OCI-LY7 (cell line): ENCODE data around the gene CLDN16. TPM values are rescaled to one million over a fixed set of nuclear protein-coding genes. Genes with fewer than 3 reads are reported as not detected.

Source experiments
- BruUV-seq: library from RNA; stranded (reverse); fragments of 400-500 nt; replicated peaks from 2 replicates; lab custom pipeline; 2021; lab: Mats Ljungman, UMichigan
- CTCF ChIA-PET: fragments of 300-600 bp; sonication (Branson Sonifier 250); formaldehyde crosslinking; loops from one replicate; lab custom pipeline; 2022; ENCODE audit warnings: antibody characterized with exemption; ENCODE audit not compliant: unreplicated experiment; lab: Charles Lee
- POLR2A ChIA-PET: fragments of 300-600 bp; sonication (Branson Sonifier 250); formaldehyde crosslinking; loops from one replicate; lab custom pipeline; 2022; ENCODE audit warnings: antibody characterized with exemption; lab: Charles Lee
- DNase-seq: peaks from one replicate; pipeline ENCODE4 v3.0.0-alpha.2; 2015; ENCODE audit warnings: low spot score
- H2AFZ ChIP-seq: fragments of 200-600 bp; sonication (generic), shearing (Covaris generic); 2 replicates; pipeline ENCODE4 v1.6.1; 2014; ENCODE audit warnings: mild to moderate bottlenecking, antibody characterized with exemption, low read length, moderate library complexity
- H3K27ac ChIP-seq: fragments of 200-600 bp; sonication (generic); 2 replicates; pipeline ENCODE4 v1.5.1; 2014; ENCODE audit warnings: mixed run types, low read depth, mild to moderate bottlenecking, moderate library complexity, low read length, inconsistent platforms; ENCODE audit not compliant: poor library complexity, severe bottlenecking
- H3K36me3 ChIP-seq: fragments of 200-600 bp; sonication (generic); 2 replicates; pipeline ENCODE4 v1.6.1; 2014; ENCODE audit warnings: mild to moderate bottlenecking, antibody characterized with exemption, low read length, moderate library complexity, mixed read lengths; ENCODE audit not compliant: insufficient read depth
- H3K4me1 ChIP-seq: fragments of 200-600 bp; sonication (generic); 2 replicates; pipeline ENCODE4 v1.5.1; 2014; ENCODE audit warnings: mild to moderate bottlenecking, low read length; ENCODE audit not compliant: insufficient read depth, poor library complexity, severe bottlenecking
- H3K4me2 ChIP-seq: fragments of 200-600 bp; sonication (generic); 2 replicates; pipeline ENCODE4 v1.6.1; 2014; ENCODE audit warnings: mild to moderate bottlenecking, low read length
- H3K4me3 ChIP-seq: fragments of 200-600 bp; sonication (generic); 2 replicates; pipeline ENCODE4 v1.5.1; 2014; ENCODE audit warnings: mild to moderate bottlenecking, low read depth, low read length; ENCODE audit not compliant: poor library complexity, severe bottlenecking
- H3K79me2 ChIP-seq: fragments of 200-600 bp; sonication (generic); 2 replicates; pipeline ENCODE4 v1.6.1; 2016; ENCODE audit warnings: low read depth, mild to moderate bottlenecking, low read length, moderate library complexity, mixed read lengths; ENCODE audit not compliant: insufficient read depth
- H3K9me2 ChIP-seq: fragments of 200-600 bp; sonication (generic); 2 replicates; pipeline ENCODE4 v1.6.1; 2016; ENCODE audit warnings: mild to moderate bottlenecking, low read length, mixed read lengths; ENCODE audit not compliant: insufficient read depth
- H3K9me3 ChIP-seq: fragments of 200-600 bp; sonication (generic); 2 replicates; pipeline ENCODE4 v1.6.1; 2014; ENCODE audit warnings: mild to moderate bottlenecking, mixed run types, low read length, mixed read lengths
- H4K20me1 ChIP-seq: fragments of 200-600 bp; sonication (generic); 2 replicates; pipeline ENCODE4 v1.6.1; 2014; ENCODE audit warnings: mild to moderate bottlenecking, antibody characterized with exemption, low read length, moderate library complexity, mixed read lengths; ENCODE audit not compliant: insufficient read depth
- EZH2phosphoT487 ChIP-seq: fragments of 200-600 bp; sonication (generic); IDR thresholded peaks from 2 replicates; pipeline ENCODE4 v1.6.1; 2018; ENCODE audit warnings: low read depth, borderline replicate concordance, mild to moderate bottlenecking, mixed run types, antibody characterized with exemption, low read length, moderate library complexity, mixed read lengths
- intact Hi-C: fragments of 100-400 bp; cut with micrococcal nuclease; formaldehyde crosslinking; loops from one replicate; pipeline ENCODE4 v1.10.0; 2022; ENCODE audit not compliant: unreplicated experiment
- total RNA-seq, 2 experiments: library from RNA; depleted of rRNA in 1 of 2; stranded (reverse); fragments of >200 nt in 1 of 2; shearing (Covaris generic) in 1 of 2; gene quantifications; 2 replicates each; pipeline ENCODE4 v1.2.3, GENCODE V29; 2014 to 2022
- TF ChIP-seq, protein P1 (sequence below): fragments of 200-600 bp; sonication (generic); conservative IDR thresholded peaks from 2 replicates; pipeline ENCODE4 v1.5.1; 2014; ENCODE audit warnings: mild to moderate bottlenecking, antibody characterized with exemption, low read length, moderate library complexity, mixed read lengths

CLDN16 gene
- total RNA-seq, 2 experiments from 2014 or later: not detected

DNA sequence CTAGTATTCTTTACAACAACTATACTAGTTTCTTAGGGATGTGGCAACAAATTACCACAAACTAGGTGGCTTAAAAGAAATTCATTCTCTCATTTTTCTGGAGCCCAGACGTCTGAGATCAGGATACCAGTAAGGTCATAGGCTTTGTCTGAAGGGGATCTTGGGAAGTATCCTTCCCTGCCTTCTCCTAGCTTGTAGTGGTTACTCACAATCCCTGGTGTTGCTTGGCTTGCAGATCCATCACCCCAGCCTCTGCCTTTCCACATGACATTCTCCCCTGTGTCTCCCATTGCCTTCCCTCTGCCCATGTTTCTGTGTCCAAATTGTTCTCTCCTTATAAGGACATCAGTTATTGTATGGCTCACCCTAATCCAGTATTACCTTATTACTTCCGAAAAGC lies 41.4 kb upstream of the CLDN16 start:
- no peak overlapping the region for H3K27ac ChIP-seq
- no peaks in the 10 kb centered on the region for H4K20me1 ChIP-seq
- H3K4me1 ChIP-seq: no peaks in the 10 kb centered on the region
- H3K4me3 ChIP-seq: no peak overlapping the region
- ChIA-PET POLR2A (no interaction called here), CTCF (no interaction called here)
- no peak overlapping the region for H3K4me2 ChIP-seq
- no TSS peak for BruUV-seq
- intact Hi-C loops: no loop called here
- DNase-seq: no peak
- H3K79me2 ChIP-seq: no peaks in the 10 kb centered on the region
- no peak overlapping the region for H2AFZ ChIP-seq
- no peak for TF ChIP-seq EZH2phosphoT487
- TF ChIP-seq, protein P1, sequence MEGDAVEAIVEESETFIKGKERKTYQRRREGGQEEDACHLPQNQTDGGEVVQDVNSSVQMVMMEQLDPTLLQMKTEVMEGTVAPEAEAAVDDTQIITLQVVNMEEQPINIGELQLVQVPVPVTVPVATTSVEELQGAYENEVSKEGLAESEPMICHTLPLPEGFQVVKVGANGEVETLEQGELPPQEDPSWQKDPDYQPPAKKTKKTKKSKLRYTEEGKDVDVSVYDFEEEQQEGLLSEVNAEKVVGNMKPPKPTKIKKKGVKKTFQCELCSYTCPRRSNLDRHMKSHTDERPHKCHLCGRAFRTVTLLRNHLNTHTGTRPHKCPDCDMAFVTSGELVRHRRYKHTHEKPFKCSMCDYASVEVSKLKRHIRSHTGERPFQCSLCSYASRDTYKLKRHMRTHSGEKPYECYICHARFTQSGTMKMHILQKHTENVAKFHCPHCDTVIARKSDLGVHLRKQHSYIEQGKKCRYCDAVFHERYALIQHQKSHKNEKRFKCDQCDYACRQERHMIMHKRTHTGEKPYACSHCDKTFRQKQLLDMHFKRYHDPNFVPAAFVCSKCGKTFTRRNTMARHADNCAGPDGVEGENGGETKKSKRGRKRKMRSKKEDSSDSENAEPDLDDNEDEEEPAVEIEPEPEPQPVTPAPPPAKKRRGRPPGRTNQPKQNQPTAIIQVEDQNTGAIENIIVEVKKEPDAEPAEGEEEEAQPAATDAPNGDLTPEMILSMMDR: no peak
- H3K9me2 ChIP-seq: no peaks in the 10 kb centered on the region
- H3K9me3 ChIP-seq: no peaks in the 10 kb centered on the region
- no peaks in the 10 kb centered on the region for H3K36me3 ChIP-seq

GRCh38 chr3:190352861-190353457 lies 35.0 kb upstream of the CLDN16 start:
- intact Hi-C loops: no loop called here
- CTCF ChIA-PET: no interaction called here
- TF ChIP-seq, protein P1: no peak
- no peak for TF ChIP-seq EZH2phosphoT487
- Histone ChIP-seq H3K9me3 (no peaks in the 10 kb centered on the region), H3K4me2 (no peak overlapping the region), H3K27ac (no peak overlapping the region), H3K79me2 (no peaks in the 10 kb centered on the region), H2AFZ (no peak overlapping the region), H3K9me2 (no peaks in the 10 kb centered on the region), H3K4me3 (no peak overlapping the region), H3K4me1 (no peaks in the 10 kb centered on the region), H4K20me1 (no peaks in the 10 kb centered on the region), H3K36me3 (no peaks in the 10 kb centered on the region)
- POLR2A ChIA-PET: interaction anchor here (0.9 to 1.3 kb wide), 3 partner anchors 9 to 14 kb away, joined by 3 to 8 read pairs (median 3); no protein-coding TSS in a partner anchor
- no peak for DNase-seq
- BruUV-seq: no TSS peak

GRCh38 chr3:190356246-190356645 lies 31.7 kb upstream of the CLDN16 start:
- no peak overlapping the region for H3K4me3 ChIP-seq
- H3K27ac ChIP-seq: no peak overlapping the region
- ChIA-PET POLR2A (interaction anchor here (1.0 kb wide), 1 partner anchor 131 kb away, joined by 3 read pairs; no protein-coding TSS in a partner anchor), CTCF (no interaction called here)
- H3K9me2 ChIP-seq: no peaks in the 10 kb centered on the region
- H3K79me2 ChIP-seq: no peaks in the 10 kb centered on the region
- TF ChIP-seq EZH2phosphoT487: no peak
- TF ChIP-seq, protein P1: no peak
- no peak for DNase-seq
- no peaks in the 10 kb centered on the region for H4K20me1 ChIP-seq
- H2AFZ ChIP-seq: no peak overlapping the region
- H3K36me3 ChIP-seq: no peaks in the 10 kb centered on the region
- BruUV-seq: no TSS peak
- no peaks in the 10 kb centered on the region for H3K4me1 ChIP-seq
- intact Hi-C loops: no loop called here
- no peak overlapping the region for H3K4me2 ChIP-seq
- H3K9me3 ChIP-seq: no peaks in the 10 kb centered on the region
